SK-N-SH (cell line): ENCODE measurements around the gene KLK14. TPM values are rescaled to one million over a fixed set of nuclear protein-coding genes. Genes with fewer than 3 reads are reported as not detected.

ENCODE experiments used
- CTCF ChIA-PET: fragments of 300-600, 350-600 bp; formaldehyde crosslinking; extraction: SDS; loops from one replicate; lab custom pipeline; 2021; lab: Yijun Ruan, JAX
- POLR2A ChIA-PET: fragments of 350-600 bp; sonication (Branson Sonifier 250); formaldehyde crosslinking; extraction: SDS; loops from one replicate; lab custom pipeline; 2020; ENCODE audit warnings: antibody characterized with exemption, inconsistent platforms; lab: Yijun Ruan, JAX
- DNase-seq: peaks from one replicate; pipeline ENCODE4 v3.0.0; 2012
- H2AFZ ChIP-seq: fragments of 200-600 bp; sonication (generic); 2 replicates; pipeline ENCODE4 v1.8.1; 2016; ENCODE audit warnings: antibody characterized with exemption, mild to moderate bottlenecking, low read depth
- H3F3A ChIP-seq: fragments of 200-600 bp; sonication (generic); replicated peaks from 2 replicates; pipeline ENCODE3; 2016; ENCODE audit warnings: antibody characterized with exemption, mild to moderate bottlenecking; ENCODE audit not compliant: insufficient read depth
- H3K27ac ChIP-seq, 2 experiments: fragments of 200-500 bp in 1 of 2; fragments of 200-600 bp in 1 of 2; sonication (Bioruptor generic) in 1 of 2; sonication (generic), shearing (Covaris generic) in 1 of 2; 2 replicates each; pipeline versions ENCODE4 v1.5.1 to v1.6.1; 2014 to 2016; ENCODE audit warnings: low read depth in 2 of 2, inconsistent platforms in 1 of 2, low read length in 1 of 2, mild to moderate bottlenecking in 1 of 2, mixed read lengths in 1 of 2
- H3K27me3 ChIP-seq: fragments of 200-600 bp; sonication (generic), shearing (Covaris generic); 2 replicates; pipeline ENCODE4 v1.6.1; 2016; ENCODE audit warnings: mixed run types; ENCODE audit not compliant: insufficient read depth
- H3K36me3 ChIP-seq, 2 experiments: fragments of 200-500 bp in 1 of 2; fragments of 200-600 bp in 1 of 2; sonication (Bioruptor generic) in 1 of 2; sonication (generic) in 1 of 2; replicated peaks in 1 of 2; 2 replicates each; pipeline versions ENCODE3 to v1.5.1; 2014 to 2016; ENCODE audit warnings: low read length in 1 of 2, mild to moderate bottlenecking in 1 of 2; ENCODE audit not compliant: insufficient read depth in 2 of 2, control insufficient read depth in 1 of 2
- H3K4me1 ChIP-seq, 2 experiments: fragments of 200-500 bp in 1 of 2; fragments of 200-600 bp in 1 of 2; sonication (Bioruptor generic) in 1 of 2; sonication (generic), shearing (Covaris generic) in 1 of 2; 2 replicates each; pipeline versions ENCODE4 v1.5.1 to v1.6.1; 2014 to 2016; ENCODE audit warnings: low read depth in 1 of 2, low read length in 1 of 2, mixed run types in 1 of 2; ENCODE audit not compliant: insufficient read depth in 2 of 2, control insufficient read depth in 1 of 2
- H3K4me2 ChIP-seq: fragments of 200-600 bp; sonication (generic), shearing (Covaris generic); 2 replicates; pipeline ENCODE4 v1.6.1; 2017; ENCODE audit warnings: mixed run types
- H3K4me3 ChIP-seq, 2 experiments: fragments of 200-500 bp in 1 of 2; fragments of 200-600 bp in 1 of 2; sonication (Bioruptor generic) in 1 of 2; sonication (generic), shearing (Covaris generic) in 1 of 2; 2 replicates each; pipeline versions ENCODE4 v1.5.1 to v1.8.1; 2014 to 2016; ENCODE audit warnings: low read depth in 2 of 2, inconsistent platforms in 1 of 2, low read length in 1 of 2, mild to moderate bottlenecking in 1 of 2, mixed read lengths in 1 of 2, moderate library complexity in 1 of 2
- H3K79me2 ChIP-seq: fragments of 200-600 bp; sonication (generic); 2 replicates; pipeline ENCODE4 v1.8.1; 2017; ENCODE audit warnings: mild to moderate bottlenecking; ENCODE audit not compliant: insufficient read depth
- H3K9ac ChIP-seq: fragments of 200-600 bp; sonication (generic); 2 replicates; pipeline ENCODE4 v1.6.1; 2017; ENCODE audit warnings: mixed run types
- H3K9me2 ChIP-seq: fragments of 200-600 bp; sonication (generic); 2 replicates; pipeline ENCODE4 v1.6.1; 2017; ENCODE audit warnings: mixed run types
- H3K9me3 ChIP-seq: fragments of 200-600 bp; sonication (generic); 2 replicates; pipeline ENCODE4 v1.6.1; 2017; ENCODE audit warnings: mixed run types, mild to moderate bottlenecking, moderate library complexity
- H4K20me1 ChIP-seq: fragments of 200-600 bp; sonication (generic); 2 replicates; pipeline ENCODE4 v1.6.1; 2017; ENCODE audit warnings: mild to moderate bottlenecking, mixed run types; ENCODE audit not compliant: insufficient read depth
- CHD2 ChIP-seq: fragments of 150-350 bp; IDR thresholded peaks from 2 replicates; pipeline ENCODE4 v1.6.1; 2018; ENCODE audit warnings: low read length; ENCODE audit not compliant: partially characterized antibody
- CTCF ChIP-seq: fragments of 200-600 bp; sonication (generic); IDR thresholded peaks from 2 replicates; pipeline ENCODE4 v1.6.1; 2017; ENCODE audit warnings: antibody characterized with exemption, mild to moderate bottlenecking, moderate library complexity
- ELF1 ChIP-seq: IDR thresholded peaks from 2 replicates; pipeline ENCODE4 v1.4.0; 2012
- EP300 ChIP-seq, 2 experiments: IDR thresholded peaks; 2 replicates each; pipeline versions ENCODE4 v1.4.0 to v1.6.1; 2012; ENCODE audit warnings: borderline replicate concordance in 1 of 2, low read depth in 1 of 2, low read length in 1 of 2
- EZH2phosphoT487 ChIP-seq: fragments of 200-600 bp; sonication (generic); IDR thresholded peaks from 2 replicates; pipeline ENCODE4 v1.6.1; 2017; ENCODE audit warnings: low read depth, mixed run types, mild to moderate bottlenecking, antibody characterized with exemption, moderate library complexity, borderline replicate concordance
- FOXM1 ChIP-seq: IDR thresholded peaks from 2 replicates; pipeline ENCODE4 v1.4.0; 2012; ENCODE audit warnings: low read depth, mild to moderate bottlenecking
- GATA2 ChIP-seq: sonication (generic); formaldehyde crosslinking; IDR thresholded peaks from 2 replicates; pipeline ENCODE4 v1.5.0; 2020; ENCODE audit warnings: mild to moderate bottlenecking, missing genetic modification reagents
- JUND ChIP-seq: IDR thresholded peaks from 2 replicates; pipeline ENCODE4 v1.4.0; 2012
- MAX ChIP-seq: IDR thresholded peaks from 2 replicates; pipeline ENCODE4 v1.4.0; 2012; ENCODE audit warnings: low read depth
- MXI1 ChIP-seq: IDR thresholded peaks from 2 replicates; pipeline ENCODE4 v1.6.1; 2012; ENCODE audit warnings: mild to moderate bottlenecking, low read depth, low read length, improper control_type of control experiment
- NRF1 ChIP-seq: IDR thresholded peaks from 2 replicates; pipeline ENCODE4 v1.6.1; 2012; ENCODE audit warnings: low read depth, mild to moderate bottlenecking, low read length
- POLR2AphosphoS5 ChIP-seq: IDR thresholded peaks from 2 replicates; pipeline ENCODE4 v1.6.1; 2012; ENCODE audit warnings: low read depth, low read length
- RFX5 ChIP-seq: IDR thresholded peaks from 2 replicates; pipeline ENCODE4 v1.6.1; 2012; ENCODE audit warnings: mild to moderate bottlenecking, improper control_type of control experiment, low read length
- SMC3 ChIP-seq: IDR thresholded peaks from 2 replicates; pipeline ENCODE4 v1.6.1; 2012; ENCODE audit warnings: low read depth, low read length, improper control_type of control experiment
- TEAD4 ChIP-seq: IDR thresholded peaks from 2 replicates; pipeline ENCODE4 v1.4.0; 2012; ENCODE audit warnings: mild to moderate bottlenecking, borderline replicate concordance; ENCODE audit not compliant: insufficient read depth
- WGBS: methylation state at CpG from one replicate; pipeline ENCODE4 v1.1.6; 2017; ENCODE audit warnings: low lambda C conversion rate; 5-methylcytosine and 5-hydroxymethylcytosine counted together
- polyA plus RNA-seq, 3 experiments: library from polyadenylated mRNA; depleted of rRNA; stranded (reverse); fragments of >200 nt; gene quantifications; 2 replicates each; pipeline ENCODE4 v1.2.3, GENCODE V29; 2012
- TF ChIP-seq, protein P1 (sequence below): IDR thresholded peaks from 2 replicates; pipeline ENCODE4 v1.4.0; 2012; ENCODE audit warnings: low read depth, borderline replicate concordance

The KLK14 gene
- polyA plus RNA-seq, 1 of the 3 experiments (the other 2 are of a cell fraction) = 0.26 TPM

DNA sequence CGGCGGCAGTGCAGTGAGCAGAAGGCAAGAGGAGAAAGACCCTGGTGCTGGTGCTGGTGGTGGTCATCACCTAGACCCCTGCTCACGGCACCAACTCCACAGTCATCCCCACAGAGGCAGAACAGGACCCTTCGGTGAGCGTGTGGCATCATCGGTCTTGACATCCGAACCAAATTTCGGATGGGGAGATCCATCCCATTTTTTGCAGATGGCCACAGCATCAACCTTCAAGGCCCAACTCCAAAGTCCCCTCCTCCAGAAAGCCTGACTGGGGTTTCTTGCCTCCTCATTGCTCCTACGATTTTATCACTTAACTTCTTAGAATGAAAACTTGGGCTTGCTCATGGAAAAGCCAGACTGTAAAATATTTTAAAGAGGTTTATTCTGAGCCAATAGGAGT is 39.2 kb downstream of the KLK14 start (continued):
- no peak for TF ChIP-seq MAX

- DNase-seq = no peak
- no peak overlapping the region for H3K9ac ChIP-seq
- no peaks in the 10 kb centered on the region for H3K9me2 ChIP-seq
- CTCF ChIA-PET = interaction anchor here (1.5 kb wide), 1 partner anchor 19 kb away, joined by 4 read pairs; no protein-coding TSS in a partner anchor
- H3K79me2 ChIP-seq = no peaks in the 10 kb centered on the region
- H3K4me2 ChIP-seq = no peak overlapping the region
- H3K9me3 ChIP-seq = no peaks in the 10 kb centered on the region
- POLR2A ChIA-PET = no interaction called here
- H4K20me1 ChIP-seq = no peaks in the 10 kb centered on the region
- 15% methylated on average over 6 of the region's 6 CpGs for WGBS
- no peaks in the 10 kb centered on the region for H3K4me1 ChIP-seq
- no peak overlapping the region for H3K4me3 ChIP-seq
- H3K27me3 ChIP-seq = peaks cover 21% of the 10 kb centered on the region; the same call in 1 of the 2 replicates
- H2AFZ ChIP-seq = no peak overlapping the region
- no peaks in the 10 kb centered on the region for H3F3A ChIP-seq
- TF ChIP-seq GATA2 (CRISPR knock-in tag) = no peak
- TF ChIP-seq ELF1 = no peak
- no peak for TF ChIP-seq MAX
- TF ChIP-seq CTCF = no peak
- TF ChIP-seq MXI1 = no peak
- TF ChIP-seq, protein P1, sequence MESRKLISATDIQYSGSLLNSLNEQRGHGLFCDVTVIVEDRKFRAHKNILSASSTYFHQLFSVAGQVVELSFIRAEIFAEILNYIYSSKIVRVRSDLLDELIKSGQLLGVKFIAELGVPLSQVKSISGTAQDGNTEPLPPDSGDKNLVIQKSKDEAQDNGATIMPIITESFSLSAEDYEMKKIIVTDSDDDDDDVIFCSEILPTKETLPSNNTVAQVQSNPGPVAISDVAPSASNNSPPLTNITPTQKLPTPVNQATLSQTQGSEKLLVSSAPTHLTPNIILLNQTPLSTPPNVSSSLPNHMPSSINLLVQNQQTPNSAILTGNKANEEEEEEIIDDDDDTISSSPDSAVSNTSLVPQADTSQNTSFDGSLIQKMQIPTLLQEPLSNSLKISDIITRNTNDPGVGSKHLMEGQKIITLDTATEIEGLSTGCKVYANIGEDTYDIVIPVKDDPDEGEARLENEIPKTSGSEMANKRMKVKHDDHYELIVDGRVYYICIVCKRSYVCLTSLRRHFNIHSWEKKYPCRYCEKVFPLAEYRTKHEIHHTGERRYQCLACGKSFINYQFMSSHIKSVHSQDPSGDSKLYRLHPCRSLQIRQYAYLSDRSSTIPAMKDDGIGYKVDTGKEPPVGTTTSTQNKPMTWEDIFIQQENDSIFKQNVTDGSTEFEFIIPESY = no peak
- no peak for TF ChIP-seq SMC3
- no peak for TF ChIP-seq EZH2phosphoT487
- no peak for TF ChIP-seq EP300 (IDR thresholded peaks at IDR 0.05; ENCODE audit: borderline replicate concordance in 1 of 2, low read depth in 1 of 2, low read length in 1 of 2)
- no peak for TF ChIP-seq POLR2AphosphoS5
- TF ChIP-seq JUND = no peak
- no peak for TF ChIP-seq RFX5
- TF ChIP-seq FOXM1 = no peak
- TF ChIP-seq TEAD4 = no peak
- no peak for TF ChIP-seq NRF1
- TF ChIP-seq CHD2 = no peak
- no peak overlapping the region for H3K27ac ChIP-seq
- H3K36me3 ChIP-seq = no peaks in the 10 kb centered on the region
Measured at GRCh38 chr19:51040151-51040550, 42.5 kb downstream of the KLK14 start.
